GM21717 (cell line): Measurements from ENCODE around the gene FBLIM1.

ENCODE experiments used
- ATAC-seq: cut with Tn5 transposase; IDR thresholded peaks from one replicate; pipeline ENCODE4 v1.9.1; 2021; ENCODE audit warnings: mild to moderate bottlenecking, moderate library complexity; ENCODE audit not compliant: unreplicated experiment

FBLIM1 gene

GRCh38 chr1:15744122-15744679 is 14.4 kb upstream of the FBLIM1 start:
- no peak for ATAC-seq

- ATAC-seq = no peak
These were observed 11.2 kb upstream of the FBLIM1 start for GRCh38 chr1:15747378-15747777.

GRCh38 chr1:15748264-15748663 is 10.3 kb upstream of the FBLIM1 start:
- no peak for ATAC-seq

- no peak for ATAC-seq
These were observed 9.8 kb upstream of the FBLIM1 start for GRCh38 chr1:15748690-15749398.

GRCh38 chr1:15749399-15750291 is 8.9 kb upstream of the FBLIM1 start:
- ATAC-seq = no peak

- no peak for ATAC-seq
These were observed 7.7 kb upstream of the FBLIM1 start for GRCh38 chr1:15750924-15751323.

- no peak for ATAC-seq
These were observed 6.9 kb upstream of the FBLIM1 start for GRCh38 chr1:15751717-15752116.

GRCh38 chr1:15753776-15754175 is 4.8 kb upstream of the FBLIM1 start:
- no peak for ATAC-seq

- no peak for ATAC-seq
These were observed 3.5 kb upstream of the FBLIM1 start for GRCh38 chr1:15755021-15755645.

- no peak for ATAC-seq
These were observed 3.0 kb upstream of the FBLIM1 start for GRCh38 chr1:15755646-15756040.

GRCh38 chr1:15756143-15757015 is 2.2 kb upstream of the FBLIM1 start:
- no peak for ATAC-seq

GRCh38 chr1:15757016-15757543 is 1.5 kb upstream of the FBLIM1 start:
- no peak for ATAC-seq

- no peak for ATAC-seq
These were observed 836 bp upstream of the FBLIM1 start for GRCh38 chr1:15757575-15758342.

- no peak for ATAC-seq
These were observed 512 bp downstream of the FBLIM1 start for GRCh38 chr1:15758953-15759661.

GRCh38 chr1:15760520-15761211 is 2.1 kb downstream of the FBLIM1 start:
- no peak for ATAC-seq

- ATAC-seq = no peak
These were observed 3.0 kb downstream of the FBLIM1 start for GRCh38 chr1:15761366-15762128.

GRCh38 chr1:15762546-15762945 is 4.0 kb downstream of the FBLIM1 start:
- ATAC-seq = no peak
